NCI-H2196 treated with DMSO at 0.1 percent for 48 hours (cell line): Measurements from ENCODE around the gene EBF4.
"Not testable (repeated sequence)": the region's sequence is repeated elsewhere in the genome, so short reads cannot be mapped to it uniquely, and the experiment has no call there.

Source experiments
- DNase-seq: peaks from one replicate; lab custom pipeline; 2025; ENCODE audit not compliant: unreplicated experiment; lab: John Stamatoyannopoulos, UW

Gene EBF4

DNA sequence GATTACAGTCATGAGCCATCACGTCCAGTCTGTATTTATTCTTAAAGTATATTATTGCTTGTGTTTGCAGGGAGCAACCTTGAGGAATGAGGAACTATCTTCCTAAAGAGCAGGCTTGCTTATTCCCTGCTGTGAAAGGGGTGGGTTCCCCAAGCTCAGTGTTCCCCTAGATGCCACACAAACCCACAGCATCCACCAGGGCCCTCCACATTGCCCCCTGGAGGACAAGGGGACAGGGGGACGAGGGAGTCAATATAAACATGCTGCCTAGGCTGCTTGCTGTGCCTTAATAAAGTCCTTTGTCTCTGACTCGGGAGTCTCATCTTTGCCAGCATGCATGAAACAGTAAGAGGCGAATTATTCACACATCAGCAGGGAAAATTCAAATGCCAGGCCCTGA is 20.6 kb upstream of the EBF4 start:
- no peak for DNase-seq

GRCh38 chr20:2672446-2672845 is 20.1 kb upstream of the EBF4 start:
- no peak for DNase-seq

GRCh38 chr20:2673453-2673852 is 19.1 kb upstream of the EBF4 start:
- DNase-seq: no peak

DNA sequence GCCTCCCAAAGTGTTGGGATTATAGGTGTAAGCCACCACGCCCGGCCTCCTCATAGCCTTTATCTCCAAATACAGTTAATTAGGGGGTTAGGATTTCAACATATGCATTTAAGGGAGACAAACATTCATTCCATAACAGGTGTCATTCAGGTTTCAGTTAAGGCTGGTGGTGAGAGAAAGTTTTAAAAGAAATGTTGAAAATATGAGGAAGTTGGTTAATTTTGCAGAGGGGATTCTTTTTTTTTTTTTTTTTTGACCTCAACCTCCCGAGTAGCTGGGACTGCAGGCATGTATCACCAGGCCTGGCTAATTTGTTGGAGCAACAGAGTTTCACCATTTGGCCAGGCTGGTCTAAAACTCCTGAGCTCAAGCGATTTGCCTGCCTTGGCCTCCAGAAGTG is 12.5 kb upstream of the EBF4 start:
- no peak for DNase-seq

DNA sequence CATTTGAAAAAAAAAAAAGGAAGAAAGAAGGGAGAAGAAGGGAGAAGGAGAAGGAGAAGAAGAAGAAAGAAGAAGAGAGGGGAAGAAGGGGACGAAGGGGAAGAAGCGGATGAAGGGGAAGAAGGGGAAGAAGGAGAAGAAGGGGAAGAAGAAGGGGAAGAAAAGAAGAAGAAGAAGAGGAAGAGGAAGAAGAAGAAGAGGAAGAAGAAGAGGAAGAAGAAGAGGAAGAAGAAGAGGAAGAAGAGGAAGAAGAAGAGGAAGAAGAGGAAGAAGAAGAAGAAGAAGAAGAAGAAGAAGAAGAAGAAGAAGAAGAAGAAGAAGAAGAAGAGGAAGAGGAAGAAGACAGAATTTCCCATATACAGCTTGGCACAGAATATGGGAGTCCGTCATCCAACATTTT is 10.5 kb upstream of the EBF4 start:
- DNase-seq: not testable (repeated sequence)

DNA sequence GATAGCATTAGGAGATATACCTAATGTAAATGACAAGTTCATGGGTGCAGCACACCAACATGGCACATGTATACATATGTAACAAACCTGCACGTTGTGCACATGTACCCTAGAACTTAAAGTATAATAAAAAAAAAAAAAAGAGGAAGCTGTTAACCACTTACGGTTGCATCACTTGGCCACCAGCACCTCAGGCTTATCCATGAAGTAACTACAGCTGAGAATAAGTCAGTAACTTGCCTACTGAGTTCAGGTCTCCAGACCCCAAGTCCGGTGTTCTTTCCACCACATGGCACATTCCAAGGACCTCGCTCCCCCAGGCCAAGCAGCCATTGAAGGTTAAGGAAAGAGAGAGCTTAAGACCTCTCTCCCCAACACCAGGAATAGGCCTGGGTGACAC is 7.8 kb upstream of the EBF4 start:
- not testable (repeated sequence) for DNase-seq

DNA sequence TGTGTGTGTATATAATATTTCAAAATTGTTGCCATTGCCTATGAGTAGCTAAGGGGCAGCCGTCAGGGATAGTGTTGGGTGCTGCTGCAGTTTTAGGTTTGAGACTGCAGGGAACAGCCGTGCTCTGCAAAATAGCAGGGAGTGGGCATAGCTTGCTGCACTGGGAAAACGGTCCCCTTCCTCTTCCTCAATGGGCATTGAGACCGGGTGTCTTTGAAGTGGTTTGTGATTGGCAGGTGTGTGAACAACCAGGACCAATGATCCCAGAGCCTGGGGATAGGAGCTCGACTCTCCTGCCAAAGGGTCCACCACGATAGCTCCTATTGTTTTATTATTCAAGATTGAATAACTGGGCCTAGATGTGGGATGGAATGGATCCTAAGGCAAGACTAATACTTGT is 5.1 kb upstream of the EBF4 start:
- no peak for DNase-seq

DNA sequence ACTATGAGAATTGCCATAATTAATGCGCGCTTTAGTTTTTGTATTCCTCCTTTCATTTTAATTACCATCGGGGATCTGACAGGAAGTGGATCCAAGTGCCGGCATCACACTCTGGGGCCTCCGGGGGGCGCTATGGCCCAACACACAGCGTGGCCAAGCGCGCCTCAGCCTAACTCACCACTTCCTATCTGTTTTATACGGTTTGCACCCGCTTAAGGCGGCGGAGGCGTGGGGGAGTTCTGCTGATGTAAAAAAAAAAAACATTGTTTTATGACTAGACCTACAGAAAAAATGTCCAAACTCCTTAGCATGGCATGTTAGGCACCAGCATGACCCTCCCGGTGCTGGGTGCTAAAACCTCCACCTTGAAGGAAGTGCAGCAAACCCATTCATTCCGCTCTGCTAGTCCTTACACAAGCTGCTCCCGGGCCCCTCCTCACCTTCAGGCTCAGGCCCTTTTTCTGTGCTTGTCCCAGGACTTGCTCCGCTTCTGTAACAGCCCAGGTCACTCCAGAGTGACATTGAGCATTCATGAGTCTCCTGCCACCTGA is 4.5 kb upstream of the EBF4 start:
- no peak for DNase-seq

DNA sequence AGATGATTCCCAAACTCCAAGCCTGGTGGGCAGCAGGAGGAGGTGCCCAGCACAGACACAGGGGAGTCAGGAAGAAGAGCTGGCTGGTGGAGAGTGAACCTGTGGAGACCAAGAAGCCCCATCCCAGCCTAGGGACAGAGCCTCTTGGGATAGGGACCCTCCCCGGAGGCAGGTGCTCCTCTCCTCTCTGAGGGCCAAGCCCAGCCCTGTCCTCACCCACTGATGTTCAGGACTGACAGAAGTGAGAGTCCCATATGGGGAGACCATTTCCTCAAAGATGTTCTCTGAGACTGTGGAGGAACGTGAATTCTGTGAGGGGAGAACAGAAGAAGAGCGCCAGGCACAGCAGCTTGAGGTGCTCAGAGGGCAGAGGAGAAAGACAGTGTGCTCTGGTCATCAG is 2.4 kb upstream of the EBF4 start:
- no peak for DNase-seq

GRCh38 chr20:2690718-2691117 is 1.9 kb upstream of the EBF4 start:
- DNase-seq: no peak

- no peak for DNase-seq
Measured at GRCh38 chr20:2691127-2691526, 1.5 kb upstream of the EBF4 start.

DNA sequence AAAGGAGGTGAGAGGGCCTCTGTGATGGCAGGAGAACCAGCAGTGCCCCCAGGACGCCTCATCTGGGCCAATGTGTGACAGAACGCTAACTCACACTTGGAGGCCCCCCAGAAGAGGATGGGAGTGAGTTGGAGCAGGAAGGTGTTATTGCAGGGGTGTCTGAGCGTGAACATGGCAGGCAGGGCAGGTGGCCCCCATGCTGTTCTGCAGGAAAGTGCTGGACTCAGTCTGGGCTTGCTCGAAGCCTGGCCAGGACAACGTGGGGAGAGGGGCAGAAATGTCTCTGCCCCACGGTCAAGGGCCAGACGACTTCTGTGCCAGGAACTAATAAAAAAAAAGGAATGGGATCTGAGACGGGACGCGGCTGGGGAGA is 931 bp upstream of the EBF4 start:
- DNase-seq: no peak

DNA sequence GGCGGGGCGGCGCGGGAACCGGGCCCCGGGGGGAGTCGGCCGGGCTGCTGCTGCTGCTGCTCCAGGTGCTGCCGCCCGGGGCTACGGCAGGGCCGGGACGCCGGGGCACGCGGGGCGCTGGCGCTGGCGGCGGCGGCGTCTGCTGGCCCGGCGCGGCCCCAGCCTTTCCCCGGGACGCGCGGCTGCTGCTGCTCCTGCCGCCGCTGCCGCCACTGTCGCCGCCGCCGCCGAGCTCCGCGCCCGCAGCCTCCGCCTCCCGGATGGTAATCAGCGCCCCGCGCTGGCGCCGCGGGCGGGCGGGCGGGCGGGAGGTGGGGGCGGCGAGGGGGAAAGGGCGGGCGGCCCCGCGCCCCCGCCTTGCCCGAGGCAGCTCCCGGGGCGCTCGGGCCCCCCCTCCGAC is 306 bp downstream of the EBF4 start:
- DNase-seq: no peak

DNA sequence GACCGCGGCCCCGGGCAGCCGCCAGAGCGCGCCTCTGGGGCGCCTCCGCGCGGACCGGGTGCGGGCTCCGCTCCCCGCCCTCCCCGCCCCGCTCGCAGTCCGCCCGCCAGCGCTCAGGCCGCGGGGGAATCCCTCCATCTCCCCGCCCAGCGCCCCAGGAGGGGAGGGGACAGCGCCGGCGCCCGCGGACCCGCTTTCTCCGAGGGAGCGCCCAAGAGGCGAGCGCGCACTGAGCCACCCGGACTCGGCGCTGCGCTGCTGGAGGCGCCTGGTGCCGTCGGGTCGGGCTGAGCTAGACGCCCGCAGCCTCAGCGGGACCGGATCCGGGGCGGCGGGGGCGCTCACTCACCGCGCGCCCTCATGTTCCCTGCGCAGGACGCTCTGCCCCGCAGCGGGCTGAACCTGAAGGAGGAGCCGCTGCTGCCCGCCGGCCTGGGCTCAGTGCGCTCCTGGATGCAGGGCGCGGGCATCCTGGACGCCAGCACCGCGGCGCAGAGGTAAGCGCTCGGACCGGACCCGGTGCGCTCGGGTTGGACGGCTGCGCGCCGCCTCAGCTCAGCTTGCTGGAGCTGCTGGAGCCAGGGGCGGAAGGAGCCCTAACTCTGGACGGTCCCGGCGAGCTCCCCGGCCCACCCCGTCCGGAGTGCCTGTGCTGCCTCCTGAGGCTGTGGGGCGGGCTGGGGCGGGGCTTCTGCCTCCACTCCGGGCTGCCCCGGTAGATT is 867 bp downstream of the EBF4 start:
- DNase-seq: peak; percentile 13

GRCh38 chr20:2694008-2694471 is 1.5 kb downstream of the EBF4 start:
- no peak for DNase-seq

- DNase-seq: no peak
Measured at GRCh38 chr20:2694519-2694918, 1.9 kb downstream of the EBF4 start.

- no peak for DNase-seq
Measured at GRCh38 chr20:2695206-2695983, 2.8 kb downstream of the EBF4 start.

DNA sequence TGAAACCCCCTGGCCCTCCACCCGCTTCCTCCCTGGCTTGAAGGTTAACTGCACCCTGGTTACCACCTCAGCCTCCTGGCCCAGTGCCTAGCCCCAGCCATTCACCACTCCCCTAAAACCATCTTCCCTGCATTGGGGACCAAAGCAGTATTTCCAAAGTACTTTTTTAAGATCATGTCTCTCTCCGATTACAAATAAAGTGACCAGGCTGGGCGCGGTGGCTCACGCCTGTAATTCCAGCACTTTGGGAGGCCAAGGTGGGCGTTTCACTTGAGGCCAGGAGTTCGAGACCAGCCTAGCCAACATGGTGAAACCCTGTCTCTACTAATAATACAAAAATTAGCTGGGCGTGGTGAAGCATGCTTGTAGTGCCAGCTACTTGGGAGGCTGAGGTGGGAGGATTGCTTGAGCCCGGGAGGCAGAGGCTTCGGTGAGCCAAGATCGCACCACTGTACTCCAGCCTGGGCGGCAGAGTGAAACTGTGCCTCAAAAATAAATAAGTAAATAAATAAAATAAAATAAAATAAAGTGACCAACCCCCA is 3.5 kb downstream of the EBF4 start:
- DNase-seq: not testable (repeated sequence)

GRCh38 chr20:2696646-2697045 is 4.1 kb downstream of the EBF4 start:
- no peak for DNase-seq

- no peak for DNase-seq
Measured at GRCh38 chr20:2697768-2698167, 5.2 kb downstream of the EBF4 start.

GRCh38 chr20:2698186-2698817 is 5.7 kb downstream of the EBF4 start:
- DNase-seq: no peak

DNA sequence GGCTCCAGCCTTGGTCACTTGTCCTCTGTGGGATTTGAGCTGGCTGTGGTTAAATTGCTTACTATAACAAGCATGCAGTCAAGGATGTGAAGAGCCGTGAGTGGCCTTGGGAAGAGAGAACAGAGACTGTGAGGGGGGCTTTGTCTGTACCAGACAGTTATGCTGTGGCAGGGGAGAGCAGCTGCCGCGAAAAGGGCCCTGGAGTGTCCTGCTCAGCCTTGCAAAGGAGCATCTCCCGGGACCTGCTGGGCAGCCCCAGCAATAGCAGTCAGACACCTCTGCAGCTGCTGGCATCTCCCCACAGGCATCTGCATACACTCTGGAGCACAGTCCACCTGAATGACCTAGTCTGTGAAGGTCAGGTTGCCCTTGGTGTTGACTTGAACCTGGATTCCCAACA is 6.3 kb downstream of the EBF4 start:
- no peak for DNase-seq
